Bronchial epithelial cell (primary cell): Measurements from ENCODE around the gene TTC14. TPM values are rescaled to one million over a fixed set of nuclear protein-coding genes. Genes with fewer than 3 reads are reported as not detected.
"Not testable (repeated sequence)": the region's sequence is repeated elsewhere in the genome, so short reads cannot be mapped to it uniquely, and the experiment has no call there.

Experiments used
- DNase-seq: peaks from one replicate; pipeline ENCODE4 v3.0.0-alpha.2; 2010; ENCODE audit warnings: low read depth
- FAIRE-seq: peaks from 2 replicates; lab custom pipeline; 2011; peaks lifted over from hg19 to GRCh38; lab: Jason Lieb, UNC
- H3K27me3 ChIP-seq: 2 replicates; pipeline ENCODE4 v1.5.1; 2011; ENCODE audit warnings: low read length; ENCODE audit not compliant: control insufficient read depth, insufficient read depth
- H3K36me3 ChIP-seq: 2 replicates; pipeline ENCODE4 v1.5.1; 2011; ENCODE audit warnings: low read length; ENCODE audit not compliant: control insufficient read depth, insufficient read depth
- H3K4me3 ChIP-seq: 2 replicates; pipeline ENCODE4 v1.5.1; 2011; ENCODE audit warnings: mild to moderate bottlenecking, low read depth, low read length, control low read depth
- CTCF ChIP-seq: IDR thresholded peaks from 2 replicates; pipeline ENCODE4 v1.5.1; 2011; ENCODE audit warnings: mild to moderate bottlenecking, moderate library complexity, low read length, control low read depth, inconsistent platforms; ENCODE audit not compliant: insufficient read depth, severe bottlenecking
- total RNA-seq: library from RNA; depleted of rRNA; stranded (reverse); fragments of >200 nt; gene quantifications from 2 replicates; pipeline ENCODE4 v1.2.1, GENCODE V29; 2014

Gene TTC14
- total RNA-seq, 1 donor from 2014 or later, result 22.9 TPM

GRCh38 chr3:180575571-180575970 lies 26.4 kb upstream of the TTC14 start:
- Histone ChIP-seq H3K4me3 (no peak overlapping the region), H3K36me3 (no peaks in the 10 kb centered on the region), H3K27me3 (no peaks in the 10 kb centered on the region)
- no peak for TF ChIP-seq CTCF
- no peak for DNase-seq
- no peak for FAIRE-seq

- DNase-seq (no peak), FAIRE-seq (no peak)
- Histone ChIP-seq H3K27me3 (no peaks in the 10 kb centered on the region), H3K4me3 (no peak overlapping the region), H3K36me3 (no peaks in the 10 kb centered on the region)
- TF ChIP-seq CTCF, result no peak
Observed at GRCh38 chr3:180580934-180581333, 21.0 kb upstream of the TTC14 start.

GRCh38 chr3:180590396-180590795 lies 11.6 kb upstream of the TTC14 start:
- Histone ChIP-seq H3K36me3 (no peaks in the 10 kb centered on the region), H3K4me3 (no peak overlapping the region), H3K27me3 (no peaks in the 10 kb centered on the region)
- no peak for DNase-seq
- FAIRE-seq, result no peak
- TF ChIP-seq CTCF, result no peak

- DNase-seq, H3K36me3 ChIP-seq, FAIRE-seq, H3K4me3 ChIP-seq, H3K27me3 ChIP-seq: not testable (repeated sequence)
Observed at GRCh38 chr3:180593631-180594030, 8.3 kb upstream of the TTC14 start.

- FAIRE-seq, result no peak
- Histone ChIP-seq H3K27me3 (no peaks in the 10 kb centered on the region), H3K4me3 (no peak overlapping the region), H3K36me3 (no peaks in the 10 kb centered on the region)
- TF ChIP-seq CTCF, result peak; percentile 41
- DNase-seq, result peak; percentile 69
Observed at GRCh38 chr3:180594631-180595558, 7.1 kb upstream of the TTC14 start.

GRCh38 chr3:180595559-180595935 lies 6.4 kb upstream of the TTC14 start:
- no peaks in the 10 kb centered on the region for H3K27me3 ChIP-seq
- FAIRE-seq (no peak), DNase-seq (no peak)
- no peak overlapping the region for H3K4me3 ChIP-seq
- H3K36me3 ChIP-seq, result no peaks in the 10 kb centered on the region
- no peak for TF ChIP-seq CTCF
